GM13977 (cell line): ENCODE measurements around the gene RAB11FIP2.

Experiments
- DNase-seq: peaks from one replicate; pipeline ENCODE4 v3.0.0; 2012; ENCODE audit warnings: low spot score
- CTCF ChIP-seq: IDR thresholded peaks from 2 replicates; pipeline ENCODE4 v1.5.1; 2012; ENCODE audit warnings: mild to moderate bottlenecking, control low read depth; ENCODE audit not compliant: insufficient read depth; ENCODE audit errors: extremely low read depth, missing control alignments
- in situ Hi-C: fragments of 300-500 bp; cut with MboI; formaldehyde crosslinking; loops from one replicate; pipeline ENCODE4 v1.12.0; 2022; ENCODE audit warnings: low sequenced_read_pairs, low pct_unique_long_range_greater_than_20kb, mixed read lengths, inconsistent platforms; ENCODE audit not compliant: unreplicated experiment

The RAB11FIP2 gene

GRCh38 chr10:118035354-118036005 is 11.3 kb downstream of the RAB11FIP2 start:
- TF ChIP-seq CTCF = no peak
- no peak for DNase-seq
- in situ Hi-C loops = no loop called here

GRCh38 chr10:118034791-118035261 is 11.9 kb downstream of the RAB11FIP2 start:
- TF ChIP-seq CTCF = no peak
- in situ Hi-C loops = no loop called here
- DNase-seq = no peak

GRCh38 chr10:118033905-118034304 is 12.8 kb downstream of the RAB11FIP2 start:
- TF ChIP-seq CTCF = no peak
- no peak for DNase-seq
- in situ Hi-C loops = no loop called here

- TF ChIP-seq CTCF = no peak
- in situ Hi-C loops = no loop called here
These were observed 14.2 kb downstream of the RAB11FIP2 start for GRCh38 chr10:118032564-118032963.

GRCh38 chr10:118031351-118032075 is 15.2 kb downstream of the RAB11FIP2 start:
- in situ Hi-C loops = no loop called here
- no peak for TF ChIP-seq CTCF
- DNase-seq = no peak

More at GRCh38 chr10:118032564-118032963, 14.2 kb downstream of the RAB11FIP2 start:
- no peak for DNase-seq

GRCh38 chr10:118028619-118029018 is 18.1 kb downstream of the RAB11FIP2 start:
- no peak for TF ChIP-seq CTCF
- in situ Hi-C loops = no loop called here
- peak; percentile 32 for DNase-seq
